LNCAP (cell line): ENCODE data around the gene KLF1.

ENCODE experiments used
- CTCF ChIP-seq: fragments of 450-650 bp; IDR thresholded peaks from 2 replicates; pipeline ENCODE4 v1.5.1; 2017; ENCODE audit warnings: mild to moderate bottlenecking

Gene KLF1

GRCh38 chr19:12858041-12858928 is 28.7 kb downstream of the KLF1 start:
- no peak for TF ChIP-seq CTCF

- TF ChIP-seq CTCF = no peak
Measured at GRCh38 chr19:12856653-12857052, 30.3 kb downstream of the KLF1 start.

GRCh38 chr19:12847159-12848139 is 39.6 kb downstream of the KLF1 start:
- peak; percentile 99 for TF ChIP-seq CTCF

- TF ChIP-seq CTCF = no peak
Measured at GRCh38 chr19:12843999-12844732, 42.8 kb downstream of the KLF1 start.

GRCh38 chr19:12843328-12843727 is 43.7 kb downstream of the KLF1 start:
- TF ChIP-seq CTCF = no peak

- no peak for TF ChIP-seq CTCF
Measured at GRCh38 chr19:12842511-12842910, 44.5 kb downstream of the KLF1 start.

GRCh38 chr19:12841094-12841493 is 45.9 kb downstream of the KLF1 start:
- TF ChIP-seq CTCF = no peak
